ENCODE data around the gene SENP8.

The SENP8 gene

GRCh38 chr15:72116731-72117485, 1.3 kb upstream of the SENP8 start:
- H3K4me1 ChIP-seq (ENCODE audit: control insufficient read depth, insufficient read depth, low read length), result peaks cover 16% of the 10 kb centered on the region
- H3K4me2 ChIP-seq (ENCODE audit: low read length), result peak overlapping the region; percentile 84
- H3K9ac ChIP-seq (ENCODE audit: low read depth, low read length), result peak overlapping the region; percentile 88
- H3K4me3 ChIP-seq (ENCODE audit: low read length), result peak overlapping the region; percentile 99
- no peaks in the 10 kb centered on the region for H3K36me3 ChIP-seq (ENCODE audit: insufficient read depth, low read length)
- H3K9me3 ChIP-seq (replicated peaks; ENCODE audit: low read length), result no peaks in the 10 kb centered on the region
- no peaks in the 10 kb centered on the region for H3K27me3 ChIP-seq (ENCODE audit: control insufficient read depth, insufficient read depth, low read length)

GRCh38 chr15:72117486-72118016, 652 bp upstream of the SENP8 start:
- Histone ChIP-seq H3K36me3 (ENCODE audit: insufficient read depth, low read length) (no peaks in the 10 kb centered on the region), H3K9ac (ENCODE audit: low read depth, low read length) (peak overlapping the region; percentile 88), H3K27me3 (ENCODE audit: control insufficient read depth, insufficient read depth, low read length) (no peaks in the 10 kb centered on the region), H3K9me3 (replicated peaks; ENCODE audit: low read length) (no peaks in the 10 kb centered on the region), H3K4me1 (ENCODE audit: control insufficient read depth, insufficient read depth, low read length) (peaks cover 12% of the 10 kb centered on the region), H3K4me2 (ENCODE audit: low read length) (peak overlapping the region; percentile 84), H3K4me3 (ENCODE audit: low read length) (peak overlapping the region; percentile 99)

GRCh38 chr15:72124218-72124617, 6.0 kb downstream of the SENP8 start:
- H3K27me3 ChIP-seq (ENCODE audit: control insufficient read depth, insufficient read depth, low read length), result no peaks in the 10 kb centered on the region
- no peak overlapping the region for H3K4me3 ChIP-seq (ENCODE audit: low read length)
- H3K9me3 ChIP-seq (replicated peaks; ENCODE audit: low read length), result no peaks in the 10 kb centered on the region
- no peaks in the 10 kb centered on the region for H3K36me3 ChIP-seq (ENCODE audit: insufficient read depth, low read length)
- H3K9ac ChIP-seq (ENCODE audit: low read depth, low read length), result no peak overlapping the region
- no peak overlapping the region for H3K4me2 ChIP-seq (ENCODE audit: low read length)
- no peaks in the 10 kb centered on the region for H3K4me1 ChIP-seq (ENCODE audit: control insufficient read depth, insufficient read depth, low read length)

- H3K9me3 ChIP-seq (replicated peaks; ENCODE audit: low read length), result no peaks in the 10 kb centered on the region
- H3K4me2 ChIP-seq (ENCODE audit: low read length), result no peak overlapping the region
- H3K36me3 ChIP-seq (ENCODE audit: insufficient read depth, low read length), result no peaks in the 10 kb centered on the region
- no peak overlapping the region for H3K4me3 ChIP-seq (ENCODE audit: low read length)
- no peaks in the 10 kb centered on the region for H3K27me3 ChIP-seq (ENCODE audit: control insufficient read depth, insufficient read depth, low read length)
- H3K4me1 ChIP-seq (ENCODE audit: control insufficient read depth, insufficient read depth, low read length), result no peaks in the 10 kb centered on the region
- H3K9ac ChIP-seq (ENCODE audit: low read depth, low read length), result no peak overlapping the region
Observed at GRCh38 chr15:72127724-72128322, 9.6 kb downstream of the SENP8 start.

GRCh38 chr15:72128359-72128758, 10.2 kb downstream of the SENP8 start:
- no peaks in the 10 kb centered on the region for H3K4me1 ChIP-seq (ENCODE audit: control insufficient read depth, insufficient read depth, low read length)
- no peak overlapping the region for H3K4me3 ChIP-seq (ENCODE audit: low read length)
- no peak overlapping the region for H3K9ac ChIP-seq (ENCODE audit: low read depth, low read length)
- H3K27me3 ChIP-seq (ENCODE audit: control insufficient read depth, insufficient read depth, low read length), result no peaks in the 10 kb centered on the region
- no peak overlapping the region for H3K4me2 ChIP-seq (ENCODE audit: low read length)
- H3K9me3 ChIP-seq (replicated peaks; ENCODE audit: low read length), result no peaks in the 10 kb centered on the region
- H3K36me3 ChIP-seq (ENCODE audit: insufficient read depth, low read length), result no peaks in the 10 kb centered on the region

GRCh38 chr15:72130272-72130671, 12.1 kb downstream of the SENP8 start:
- Histone ChIP-seq H3K9ac (ENCODE audit: low read depth, low read length) (no peak overlapping the region), H3K4me2 (ENCODE audit: low read length) (no peak overlapping the region), H3K27me3 (ENCODE audit: control insufficient read depth, insufficient read depth, low read length) (no peaks in the 10 kb centered on the region), H3K4me3 (ENCODE audit: low read length) (no peak overlapping the region), H3K4me1 (ENCODE audit: control insufficient read depth, insufficient read depth, low read length) (no peaks in the 10 kb centered on the region), H3K9me3 (replicated peaks; ENCODE audit: low read length) (no peaks in the 10 kb centered on the region), H3K36me3 (ENCODE audit: insufficient read depth, low read length) (no peaks in the 10 kb centered on the region)

DNA sequence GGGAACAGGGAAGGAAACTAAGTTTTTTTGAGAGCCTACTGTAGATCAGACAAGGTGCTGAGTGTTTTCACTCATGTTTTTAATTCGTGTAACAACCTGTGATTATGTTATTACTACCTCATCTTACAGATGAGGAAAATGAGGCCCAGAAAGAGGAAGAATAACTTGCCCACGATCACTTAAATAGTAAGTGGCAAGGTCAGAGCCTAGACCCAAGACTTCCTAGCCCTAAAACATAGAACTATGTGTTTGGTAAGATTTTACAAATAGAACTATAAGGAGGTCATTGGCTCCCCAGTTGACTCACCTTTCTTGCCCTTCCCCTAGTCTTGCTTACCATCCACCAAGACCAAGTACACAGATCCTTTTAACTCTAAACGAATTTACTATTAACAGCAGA, 13.7 kb downstream of the SENP8 start:
- H3K36me3 ChIP-seq (ENCODE audit: insufficient read depth, low read length), result no peaks in the 10 kb centered on the region
- H3K4me2 ChIP-seq (ENCODE audit: low read length), result no peak overlapping the region
- peaks cover 3% of the 10 kb centered on the region for H3K4me1 ChIP-seq (ENCODE audit: control insufficient read depth, insufficient read depth, low read length)
- H3K27me3 ChIP-seq (ENCODE audit: control insufficient read depth, insufficient read depth, low read length), result no peaks in the 10 kb centered on the region
- no peak overlapping the region for H3K4me3 ChIP-seq (ENCODE audit: low read length)
- no peaks in the 10 kb centered on the region for H3K9me3 ChIP-seq (replicated peaks; ENCODE audit: low read length)
- no peak overlapping the region for H3K9ac ChIP-seq (ENCODE audit: low read depth, low read length)

DNA sequence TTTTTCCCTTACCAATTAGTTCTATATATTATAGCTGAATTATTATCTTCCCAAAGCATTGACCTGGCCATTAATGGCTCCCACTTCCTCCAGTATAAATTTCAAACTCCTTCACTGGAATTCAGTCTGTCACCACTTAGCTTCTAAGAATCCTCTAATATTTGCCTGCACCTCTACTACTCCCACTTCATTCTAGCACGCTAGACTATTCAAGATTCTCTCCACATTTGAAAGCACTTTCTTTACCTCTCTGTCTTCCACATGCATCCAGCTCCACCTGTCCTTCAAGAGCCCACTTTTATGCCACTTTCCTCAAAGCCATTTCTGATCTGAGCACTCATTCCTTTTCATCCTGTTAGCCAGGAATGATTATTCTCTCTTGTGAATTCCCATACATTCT, 15.0 kb downstream of the SENP8 start:
- Histone ChIP-seq H3K36me3 (ENCODE audit: insufficient read depth, low read length) (no peaks in the 10 kb centered on the region), H3K4me2 (ENCODE audit: low read length) (no peak overlapping the region), H3K4me3 (ENCODE audit: low read length) (no peak overlapping the region), H3K4me1 (ENCODE audit: control insufficient read depth, insufficient read depth, low read length) (peaks cover 3% of the 10 kb centered on the region), H3K27me3 (ENCODE audit: control insufficient read depth, insufficient read depth, low read length) (no peaks in the 10 kb centered on the region), H3K9me3 (replicated peaks; ENCODE audit: low read length) (no peaks in the 10 kb centered on the region), H3K9ac (ENCODE audit: low read depth, low read length) (no peak overlapping the region)

DNA sequence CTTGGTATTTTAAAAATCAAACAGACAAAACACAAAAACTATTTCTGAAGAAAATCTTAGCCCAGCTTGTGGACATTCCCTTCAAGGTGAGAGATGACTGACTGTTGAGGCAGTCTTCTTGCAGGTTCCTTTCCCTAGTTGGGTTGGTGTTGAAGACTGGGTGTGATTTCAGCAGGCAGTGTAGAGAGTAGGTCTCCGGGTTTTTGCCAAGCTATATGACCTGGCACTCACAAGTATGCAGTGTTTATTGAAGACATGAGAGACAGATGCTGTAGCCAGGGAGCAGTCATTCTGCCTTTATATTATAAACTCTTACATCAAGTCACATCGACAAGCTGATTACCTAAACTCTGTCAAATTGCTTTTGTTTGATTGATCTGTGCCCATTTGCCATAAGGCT, 17.5 kb downstream of the SENP8 start:
- no peaks in the 10 kb centered on the region for H3K36me3 ChIP-seq (ENCODE audit: insufficient read depth, low read length)
- no peaks in the 10 kb centered on the region for H3K27me3 ChIP-seq (ENCODE audit: control insufficient read depth, insufficient read depth, low read length)
- H3K9ac ChIP-seq (ENCODE audit: low read depth, low read length), result no peak overlapping the region
- no peak overlapping the region for H3K4me2 ChIP-seq (ENCODE audit: low read length)
- no peak overlapping the region for H3K4me3 ChIP-seq (ENCODE audit: low read length)
- H3K4me1 ChIP-seq (ENCODE audit: control insufficient read depth, insufficient read depth, low read length), result peaks cover 3% of the 10 kb centered on the region
- H3K9me3 ChIP-seq (replicated peaks; ENCODE audit: low read length), result no peaks in the 10 kb centered on the region

GRCh38 chr15:72136170-72137051, 18.2 kb downstream of the SENP8 start:
- Histone ChIP-seq H3K36me3 (ENCODE audit: insufficient read depth, low read length) (no peaks in the 10 kb centered on the region), H3K4me3 (ENCODE audit: low read length) (no peak overlapping the region), H3K9ac (ENCODE audit: low read depth, low read length) (no peak overlapping the region), H3K9me3 (replicated peaks; ENCODE audit: low read length) (no peaks in the 10 kb centered on the region), H3K27me3 (ENCODE audit: control insufficient read depth, insufficient read depth, low read length) (no peaks in the 10 kb centered on the region), H3K4me1 (ENCODE audit: control insufficient read depth, insufficient read depth, low read length) (peaks cover 3% of the 10 kb centered on the region), H3K4me2 (ENCODE audit: low read length) (no peak overlapping the region)

GRCh38 chr15:72139667-72140066, 21.5 kb downstream of the SENP8 start:
- no peaks in the 10 kb centered on the region for H3K9me3 ChIP-seq (replicated peaks; ENCODE audit: low read length)
- peaks cover 3% of the 10 kb centered on the region for H3K4me1 ChIP-seq (ENCODE audit: control insufficient read depth, insufficient read depth, low read length)
- no peak overlapping the region for H3K9ac ChIP-seq (ENCODE audit: low read depth, low read length)
- no peak overlapping the region for H3K4me3 ChIP-seq (ENCODE audit: low read length)
- H3K4me2 ChIP-seq (ENCODE audit: low read length), result no peak overlapping the region
- no peaks in the 10 kb centered on the region for H3K36me3 ChIP-seq (ENCODE audit: insufficient read depth, low read length)
- H3K27me3 ChIP-seq (ENCODE audit: control insufficient read depth, insufficient read depth, low read length), result no peaks in the 10 kb centered on the region

Measured in skeletal muscle satellite cell (primary cell).